KBM-7 (cell line): ENCODE data around the gene ADCY5.
A peak's percentile ranks its signal among the peaks of the same experiment; 100 is the strongest.

Source experiments
- DNase-seq: peaks from one replicate; pipeline ENCODE4 v3.0.0-alpha.2; 2015
- in situ Hi-C: fragments of 300-500 bp; cut with MboI; formaldehyde crosslinking; loops from 2 replicates; pipeline ENCODE4 v1.14.3; 2020; ENCODE audit warnings: low sequenced_read_pairs, low pct_unique_long_range_greater_than_20kb, mixed read lengths

Gene ADCY5

DNA sequence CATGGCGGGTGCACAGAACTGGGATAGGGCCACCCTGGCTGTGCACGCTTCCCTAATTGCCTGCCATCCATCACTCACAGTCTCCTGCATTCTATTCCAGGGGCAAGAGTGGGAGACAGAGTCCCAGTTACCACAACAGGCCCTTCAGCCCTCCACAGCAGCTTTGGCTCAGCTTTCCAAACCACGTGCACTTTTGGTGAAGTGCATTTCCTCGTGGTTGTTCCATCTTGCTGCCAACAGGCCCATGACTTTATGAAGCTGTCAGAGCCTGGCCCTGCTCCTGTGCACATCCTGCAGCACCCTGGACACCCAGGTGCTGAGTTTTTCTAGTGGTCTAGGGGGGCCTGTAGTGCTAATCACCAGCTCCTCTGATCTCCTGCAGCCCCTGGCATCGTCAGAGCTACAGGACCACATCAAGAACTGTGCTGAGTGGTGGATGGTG lies 110.2 kb downstream of the ADCY5 start:
- no peak for DNase-seq
- in situ Hi-C loops: no loop called here

DNA sequence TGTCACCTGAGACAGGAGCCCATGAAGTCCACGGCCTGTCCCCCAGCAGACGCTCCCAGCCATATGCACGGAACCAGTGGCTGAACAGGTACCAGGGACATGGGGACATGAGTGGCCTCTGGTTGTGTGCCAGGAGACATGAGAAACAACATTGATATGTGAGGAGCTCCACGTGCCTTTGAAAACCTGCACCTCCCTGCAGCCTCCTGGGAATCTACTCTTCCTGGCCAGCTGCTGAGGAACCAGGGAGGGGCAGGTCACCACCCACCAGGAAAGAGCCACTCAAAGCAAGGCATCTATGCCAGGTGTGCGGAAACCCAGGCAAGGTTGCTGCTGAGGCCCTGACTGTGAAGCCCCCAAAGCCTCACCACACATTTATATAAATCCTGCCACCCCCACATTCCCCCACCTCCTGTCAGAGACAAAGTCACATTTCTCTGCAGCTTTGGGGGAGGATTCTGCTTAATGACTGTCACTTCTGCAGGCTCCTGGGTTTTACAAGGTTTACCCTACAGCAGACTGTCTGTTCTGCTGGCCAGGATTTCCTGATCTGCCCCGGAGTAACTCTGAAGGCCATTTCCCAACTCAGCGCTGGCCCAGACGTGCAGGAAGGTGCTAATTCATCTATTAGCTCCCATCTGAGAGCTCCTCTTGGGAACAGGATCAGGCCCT lies 110.8 kb downstream of the ADCY5 start:
- in situ Hi-C loops: no loop called here
- no peak for DNase-seq

DNA sequence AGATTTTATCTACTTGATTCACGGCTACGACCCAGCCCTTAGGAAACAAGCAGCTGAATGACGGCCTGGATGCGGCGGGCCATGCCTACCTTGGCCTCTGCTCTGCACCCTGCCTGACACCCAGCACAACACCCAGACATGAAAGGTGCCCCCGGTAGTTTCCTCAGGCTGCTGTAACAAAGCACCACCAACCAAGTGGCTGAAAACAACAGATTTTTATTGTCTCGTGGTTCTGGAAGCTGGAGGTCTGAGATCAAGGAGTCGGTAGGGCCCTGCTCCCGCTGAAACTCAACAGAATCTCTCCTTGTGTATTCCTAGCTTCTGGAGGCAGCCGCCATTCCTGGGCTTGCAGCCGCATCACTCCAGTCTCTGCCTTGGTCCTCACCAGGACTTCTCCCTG lies 111.7 kb downstream of the ADCY5 start:
- no peak for DNase-seq
- in situ Hi-C loops: no loop called here

DNA sequence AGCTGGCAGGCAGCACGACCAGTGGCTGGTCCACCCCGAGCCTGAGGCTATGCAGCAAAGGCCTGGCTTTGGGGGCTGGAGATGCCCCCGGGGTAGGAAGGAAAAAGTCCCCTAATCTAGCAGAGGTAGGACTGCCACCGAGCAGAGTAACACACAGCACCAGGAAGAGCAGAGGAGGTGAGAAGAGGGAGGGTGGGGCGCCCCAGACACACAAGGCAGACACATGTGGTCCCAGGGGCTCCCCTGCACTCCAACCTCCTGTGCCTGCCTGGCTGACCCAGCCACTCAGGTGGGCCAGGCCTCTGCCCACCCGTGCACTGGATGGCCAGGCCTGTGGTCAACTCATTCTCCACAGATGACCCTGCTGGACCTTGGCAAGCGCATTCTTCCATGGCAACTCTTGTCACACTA lies 112.4 kb downstream of the ADCY5 start:
- in situ Hi-C loops: no loop called here
- no peak for DNase-seq

DNA sequence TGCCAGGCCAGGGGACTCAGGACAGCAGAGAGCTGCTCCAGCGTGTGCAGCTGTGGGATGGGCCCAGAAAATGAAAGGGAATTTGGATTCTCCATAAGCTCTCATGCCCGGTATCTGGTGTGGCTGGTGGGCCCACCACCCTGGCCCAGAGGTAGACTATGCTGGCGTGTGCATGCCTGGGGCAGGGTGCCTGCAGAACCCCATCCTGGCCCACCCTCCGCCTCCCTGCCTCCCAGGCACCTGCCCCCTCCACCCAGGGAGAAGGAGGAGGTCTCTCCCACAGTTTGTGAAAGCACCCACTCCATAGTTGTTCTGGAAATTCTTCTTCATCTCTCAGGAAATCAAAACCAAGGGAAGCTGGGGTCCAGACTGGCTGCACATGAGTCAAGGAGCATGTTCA lies 112.9 kb downstream of the ADCY5 start:
- no peak for DNase-seq
- in situ Hi-C loops: no loop called here

DNA sequence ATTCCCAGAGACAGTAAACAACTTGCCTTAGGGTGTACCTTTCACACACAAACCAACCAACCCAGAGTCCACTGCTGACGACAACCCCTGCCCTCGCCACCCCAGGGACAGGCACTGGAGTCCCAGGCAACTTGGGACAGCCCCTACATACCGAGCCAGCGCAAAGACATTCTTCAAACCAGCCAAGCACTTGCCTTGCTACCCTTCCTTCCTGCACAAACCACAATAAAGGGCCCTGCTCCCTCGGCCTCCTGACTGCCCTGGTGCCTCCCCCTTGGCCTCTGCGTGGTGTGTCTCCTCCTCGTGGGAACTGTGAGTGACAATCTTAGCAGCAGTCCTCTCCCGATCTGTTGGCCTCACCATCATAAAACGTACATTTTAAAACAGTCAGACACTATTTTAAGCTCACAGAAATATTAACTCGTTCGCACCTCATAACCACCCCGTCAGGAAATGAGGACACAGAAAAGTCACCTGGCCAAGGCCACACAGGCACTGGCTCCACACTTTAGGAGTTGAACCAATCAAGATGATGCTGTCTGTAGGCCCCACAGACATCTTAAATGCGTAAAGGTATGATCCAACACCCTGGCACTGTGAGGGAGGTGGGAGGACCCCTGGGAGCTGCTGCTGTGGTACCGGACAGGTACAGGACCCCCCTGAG lies 113.8 kb downstream of the ADCY5 start:
- in situ Hi-C loops: no loop called here
- DNase-seq: no peak

DNA sequence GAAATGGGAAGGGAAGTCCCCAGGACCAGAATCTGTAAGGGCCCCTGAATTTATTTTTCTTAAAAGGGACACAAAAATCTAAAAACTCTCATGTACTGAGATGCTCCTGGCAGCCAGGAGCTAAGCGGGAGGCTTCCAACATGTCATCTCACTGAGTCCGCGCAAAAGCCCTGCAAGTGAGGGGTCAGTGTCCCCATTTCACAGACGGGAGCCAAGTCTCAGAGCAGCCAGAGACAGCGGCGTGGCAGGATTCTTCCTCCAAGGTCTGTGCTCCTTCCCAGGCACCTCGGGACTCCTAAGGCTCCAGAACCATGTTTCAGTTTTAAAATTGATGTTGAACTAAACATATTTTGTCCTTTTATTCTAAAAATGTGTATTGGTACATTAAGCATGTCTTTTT lies 114.8 kb downstream of the ADCY5 start:
- in situ Hi-C loops: no loop called here
- no peak for DNase-seq

DNA sequence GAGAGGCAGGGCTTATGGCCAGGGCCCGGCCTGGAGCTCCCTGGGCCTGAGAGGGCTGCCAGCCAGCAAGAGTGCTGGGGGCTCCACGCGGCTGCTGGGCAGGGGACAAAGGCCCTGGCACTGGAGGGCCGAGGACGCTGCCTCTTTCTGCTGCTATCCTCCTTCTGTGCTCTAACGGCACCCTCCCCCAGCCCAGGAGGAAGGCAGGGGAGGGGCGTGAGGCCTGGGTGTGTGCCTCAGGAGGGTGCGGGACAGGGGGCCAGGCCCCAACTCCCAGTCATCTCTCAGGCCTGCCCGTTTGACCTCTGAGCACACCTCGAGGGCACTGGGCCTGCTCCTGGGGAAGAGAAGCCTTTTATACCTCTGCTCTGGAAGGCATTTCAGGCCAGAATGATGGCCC lies 115.5 kb downstream of the ADCY5 start:
- DNase-seq: no peak
- in situ Hi-C loops: no loop called here

DNA sequence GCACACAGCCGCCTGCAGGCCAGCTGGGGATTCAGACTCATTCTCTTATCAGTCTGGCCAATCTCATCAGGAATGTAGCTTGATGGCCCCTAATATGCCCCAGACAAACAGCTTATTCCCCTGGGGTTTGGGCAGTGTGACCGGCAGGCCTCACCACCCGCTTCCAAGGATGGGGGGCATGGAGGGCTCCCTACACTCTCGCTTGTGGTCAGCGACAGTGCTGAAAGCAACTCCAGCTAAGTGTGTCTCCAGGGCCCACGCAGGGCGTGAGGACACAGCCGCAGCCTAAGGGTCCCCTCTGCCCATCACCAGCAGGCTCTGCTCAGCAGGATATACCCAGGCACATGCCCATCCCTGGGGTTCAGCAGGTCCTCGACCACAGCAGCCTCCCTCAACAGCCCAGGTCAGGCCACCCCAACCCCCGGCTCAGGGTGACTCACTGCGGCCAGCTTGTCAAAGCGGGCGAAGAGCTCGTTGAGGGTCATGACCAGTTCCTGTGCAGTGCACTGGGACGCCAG lies 116.7 kb downstream of the ADCY5 start:
- no peak for DNase-seq
- in situ Hi-C loops: no loop called here

DNA sequence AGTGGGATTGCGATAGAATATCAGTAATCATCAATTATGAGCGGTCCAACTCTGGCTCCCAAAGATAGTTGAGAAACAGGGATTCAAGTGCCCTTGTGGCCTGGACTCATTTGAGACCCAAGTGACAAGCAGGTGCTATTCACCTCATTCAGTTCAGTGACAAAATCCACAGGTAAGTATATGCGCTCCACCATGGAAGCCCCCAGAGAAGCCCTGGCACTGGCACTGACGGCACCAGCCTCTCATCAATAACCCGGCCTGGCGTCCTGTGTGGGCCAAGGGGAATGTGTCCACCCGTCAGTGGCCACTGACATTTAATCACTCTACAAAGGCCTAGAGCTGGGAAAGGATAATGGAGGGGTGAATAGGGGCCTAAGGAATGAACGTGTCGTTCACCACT lies 117.2 kb downstream of the ADCY5 start:
- in situ Hi-C loops: no loop called here
- DNase-seq: no peak

DNA sequence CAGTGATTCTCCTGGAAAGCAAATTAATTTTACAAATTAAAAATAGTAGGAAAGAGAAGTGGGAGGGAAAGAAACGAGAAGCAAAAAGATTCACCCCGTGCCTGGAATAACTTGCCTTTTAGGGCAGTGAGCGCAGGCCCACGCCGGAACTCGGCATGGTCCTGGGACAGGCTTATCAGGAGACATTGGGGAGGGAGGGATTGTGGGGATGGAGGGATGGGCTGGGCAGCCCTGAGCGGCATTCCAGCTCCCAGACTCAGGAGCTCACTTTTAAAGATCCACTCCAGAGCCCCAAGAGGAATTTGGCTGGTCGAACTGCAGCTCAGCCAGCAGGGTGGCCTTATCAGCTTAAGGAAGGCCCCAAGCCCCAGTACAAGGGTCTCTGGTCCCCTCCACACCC lies 117.9 kb downstream of the ADCY5 start:
- DNase-seq: no peak
- in situ Hi-C loops: no loop called here

DNA sequence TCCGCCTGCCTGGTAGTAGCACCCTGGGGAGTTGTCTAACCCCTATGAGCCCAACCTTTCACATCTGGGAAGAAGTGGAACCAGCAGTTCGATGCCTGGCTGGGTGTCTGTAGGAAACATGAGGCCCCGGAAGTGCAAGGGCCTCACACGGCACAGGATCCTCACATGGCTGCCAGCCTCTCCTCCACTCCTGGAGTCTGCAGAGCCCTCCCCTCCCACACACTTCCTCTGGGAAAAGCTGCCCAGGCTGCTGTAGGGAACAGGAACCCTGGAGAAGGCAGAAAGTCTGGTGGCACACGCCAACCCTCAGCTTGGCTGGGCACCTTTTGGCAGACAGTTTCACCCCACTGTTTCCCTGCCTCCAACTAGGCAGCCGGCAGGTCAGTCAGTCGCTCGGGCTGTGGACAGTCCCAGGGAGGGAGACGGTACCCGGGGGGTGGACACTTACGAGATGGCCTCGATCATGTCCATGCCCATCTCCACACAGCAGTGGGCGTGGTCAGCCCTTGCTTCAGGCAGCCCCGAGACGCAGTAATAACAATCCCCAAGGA lies 118.4 kb downstream of the ADCY5 start:
- in situ Hi-C loops: no loop called here
- no peak for DNase-seq

DNA sequence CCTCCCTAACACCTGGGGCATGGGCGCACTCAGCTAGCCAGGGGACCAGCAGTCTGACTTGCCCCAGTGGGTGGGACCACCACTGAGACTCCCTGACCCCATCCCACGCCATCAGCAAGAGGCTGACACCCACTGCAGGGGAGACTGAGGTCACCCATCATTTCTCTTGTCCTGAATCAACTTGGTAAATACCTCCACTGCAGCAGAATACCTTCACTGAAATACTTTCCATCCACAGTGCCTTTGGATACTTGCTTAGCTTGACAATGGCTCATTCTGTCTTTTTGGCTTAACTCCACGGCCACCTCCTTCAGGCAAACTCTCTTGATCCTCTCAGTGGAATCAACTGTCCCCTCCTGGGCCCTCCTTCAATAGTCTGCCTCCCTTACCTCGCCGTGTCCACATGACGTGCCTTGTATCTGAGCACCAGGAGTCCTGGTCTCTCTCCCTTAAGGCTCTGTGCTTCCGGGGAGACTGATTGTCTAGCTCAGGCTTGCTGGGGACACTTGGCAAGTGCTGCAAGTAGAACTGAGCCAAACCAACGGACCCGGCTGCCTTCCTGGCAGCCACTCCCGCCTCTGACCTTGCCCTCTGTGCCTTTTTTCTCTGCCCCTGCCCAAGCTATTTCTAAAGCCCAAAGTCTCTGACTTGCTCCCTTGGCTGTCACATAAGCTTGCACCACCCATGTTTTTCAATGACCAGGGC lies 119.1 kb downstream of the ADCY5 start:
- DNase-seq: no peak
- in situ Hi-C loops: no loop called here

DNA sequence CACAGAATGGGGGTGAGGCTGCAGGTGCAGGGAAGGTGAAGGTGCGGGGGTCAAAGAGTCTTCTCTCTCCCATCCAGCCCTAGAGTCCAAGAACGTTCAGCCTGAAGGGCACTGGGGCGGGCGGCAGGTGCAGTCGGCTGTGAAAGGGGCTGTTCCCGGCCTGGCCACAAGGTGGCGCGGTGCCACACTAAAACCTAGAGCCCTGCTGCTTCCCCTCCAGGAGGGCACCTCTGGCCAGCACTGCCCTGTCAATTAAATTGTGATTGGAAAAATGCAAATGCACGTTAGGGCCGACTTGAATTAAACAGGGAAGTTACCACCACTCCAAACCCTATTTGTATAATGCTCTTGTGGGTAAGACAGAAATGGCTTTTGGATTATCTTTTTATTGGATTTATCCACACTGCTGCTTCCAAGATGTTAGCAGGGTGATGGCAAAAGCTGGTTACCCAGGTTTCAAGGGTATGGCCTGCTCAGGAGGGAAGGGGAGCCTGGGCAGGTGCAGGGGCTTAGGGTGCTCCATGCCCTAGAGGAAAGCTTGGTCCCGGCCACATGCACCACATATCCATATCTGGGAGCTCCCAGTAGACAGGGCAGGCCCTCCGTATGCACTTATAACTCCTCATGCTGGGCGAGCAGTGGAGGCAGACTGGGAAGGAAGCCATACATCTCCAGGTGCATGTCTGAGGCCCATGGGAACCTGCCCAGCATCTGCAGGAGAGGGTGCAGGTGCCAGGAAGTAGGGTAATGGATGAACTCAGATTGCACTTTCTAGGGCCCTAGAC lies 119.8 kb downstream of the ADCY5 start:
- in situ Hi-C loops: no loop called here

DNA sequence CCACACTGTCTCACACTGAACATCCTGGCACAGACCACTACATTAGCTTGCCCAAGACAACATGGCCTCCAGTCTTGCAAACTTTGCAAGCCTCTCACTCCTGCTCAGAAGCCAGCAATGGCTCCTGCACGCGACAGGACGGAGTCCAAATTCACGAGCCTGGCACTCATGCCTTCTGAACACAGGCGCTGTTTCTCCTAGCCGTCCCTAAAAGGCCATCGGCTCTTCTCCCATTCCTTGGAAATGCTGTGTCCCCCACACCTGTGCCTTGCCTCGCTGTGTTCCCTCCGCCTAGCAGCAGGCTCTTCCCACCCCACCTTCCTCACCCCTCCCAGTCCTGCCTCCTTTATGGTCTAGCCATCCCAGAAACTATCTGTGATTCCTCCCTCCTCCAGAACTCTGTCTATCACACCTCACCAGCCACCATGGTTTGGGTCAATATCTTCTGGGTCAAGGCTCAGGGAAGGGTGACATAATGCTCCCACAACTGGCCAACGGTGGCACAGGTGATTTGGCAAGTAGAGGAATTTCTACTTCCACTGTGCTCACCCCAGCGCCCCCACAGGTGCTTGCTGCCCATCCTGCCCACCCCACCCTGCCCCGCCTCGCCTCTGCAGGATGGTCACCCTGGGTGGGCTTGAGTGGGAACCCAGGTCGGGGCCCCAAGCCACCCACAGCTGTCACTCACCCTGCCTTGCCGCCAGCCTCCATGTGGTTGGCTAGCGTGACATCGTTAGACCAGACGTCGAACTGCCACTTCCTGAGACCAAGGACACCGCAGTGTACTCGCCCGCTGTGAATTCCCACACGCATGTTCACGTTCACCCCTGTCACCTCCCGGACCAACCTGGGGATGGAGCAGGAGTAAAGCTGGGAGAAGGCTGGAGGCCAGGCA lies 120.7 kb downstream of the ADCY5 start:
- in situ Hi-C loops: no loop called here
- DNase-seq: no peak

More for the DNA sequence above, 119.8 kb downstream of the ADCY5 start:
- DNase-seq: peak; percentile 83

DNA sequence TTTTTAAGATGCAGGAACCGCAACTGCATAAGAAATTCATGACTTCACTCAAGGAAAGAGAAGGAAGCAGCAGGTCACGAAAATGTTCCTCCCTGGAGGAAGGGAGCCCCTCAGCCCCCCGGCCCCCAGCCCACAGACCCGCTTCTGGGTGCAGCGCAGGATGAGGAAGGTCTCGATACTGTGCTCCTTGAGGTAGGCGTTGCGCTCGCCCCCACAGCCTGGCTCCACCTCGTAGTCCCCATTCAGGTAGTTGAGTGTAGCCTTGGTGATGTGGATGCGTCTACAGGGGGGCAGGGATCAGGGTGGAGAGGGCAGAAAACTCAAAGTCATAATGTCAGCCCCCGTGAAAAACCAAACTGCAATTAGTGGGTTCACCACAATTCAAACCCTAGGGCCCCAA lies 121.4 kb downstream of the ADCY5 start:
- in situ Hi-C loops: no loop called here
- DNase-seq: no peak

DNA sequence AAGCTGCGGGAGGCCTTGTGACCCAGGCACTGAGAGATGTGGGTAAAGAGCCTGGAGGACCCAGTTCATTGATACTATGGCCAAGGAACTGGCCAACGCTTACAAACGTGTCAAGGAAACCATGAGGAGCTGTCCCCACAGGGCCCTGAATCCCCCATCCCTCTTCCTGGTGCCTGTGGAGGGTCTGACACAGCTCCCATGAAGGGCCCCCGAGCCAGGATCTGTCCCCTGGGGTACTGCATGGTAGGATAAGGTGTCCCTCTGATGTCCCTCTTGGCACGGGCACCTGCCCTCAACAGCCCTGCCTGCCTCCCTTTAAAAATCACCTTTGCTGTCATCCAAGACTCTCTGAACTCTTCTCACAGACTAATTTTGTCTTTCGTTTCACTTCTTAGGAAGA lies 122.4 kb downstream of the ADCY5 start:
- in situ Hi-C loops: no loop called here
- DNase-seq: no peak

DNA sequence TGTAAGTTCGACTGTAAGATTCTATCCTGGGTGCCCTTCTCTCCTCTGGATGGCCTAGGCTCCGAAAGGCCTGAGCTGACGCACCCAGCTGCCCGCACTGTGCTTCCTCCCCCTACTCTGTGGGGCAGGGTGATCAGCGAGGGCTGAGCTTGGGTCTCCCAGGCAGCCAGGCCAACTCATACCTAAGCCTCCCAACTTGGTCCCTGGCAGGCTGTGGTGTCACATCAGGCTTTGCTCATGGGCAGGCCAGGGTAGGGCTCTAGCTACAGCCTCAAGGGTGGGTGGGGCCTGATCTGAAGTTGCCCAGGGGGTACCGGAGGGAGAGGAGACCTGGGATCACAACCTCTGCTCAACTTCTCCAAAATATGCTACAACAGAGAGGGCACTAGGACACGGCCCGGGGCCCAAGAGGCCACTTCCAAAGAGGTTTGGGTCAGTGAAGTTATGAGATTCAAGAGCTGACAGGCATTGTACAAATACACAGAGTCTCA lies 123.1 kb downstream of the ADCY5 start:
- in situ Hi-C loops: no loop called here

More for the DNA sequence above, 123.1 kb downstream of the ADCY5 start:
- DNase-seq: no peak
